Activated CD4-positive, alpha-beta memory T cell treated with anti-CD3 and anti-CD28 coated beads, Interleukin-2, amount 10 ng/mL, durations not matched to agents 7 days and 5 days (primary cell): ENCODE results near the gene SIN3A. TPM values are rescaled to one million over a fixed set of nuclear protein-coding genes. Genes with fewer than 3 reads are reported as not detected.

Source experiments
- CTCF ChIA-PET: fragments of 350-600 bp; sonication (Branson Sonifier 250); formaldehyde crosslinking; loops from one replicate; lab custom pipeline; 2021; ENCODE audit warnings: antibody characterized with exemption, inconsistent platforms; lab: Charles Lee
- POLR2A ChIA-PET: fragments of 350-600 bp; sonication (Branson Sonifier 250); formaldehyde crosslinking; loops from one replicate; lab custom pipeline; 2021; ENCODE audit warnings: antibody characterized with exemption; lab: Charles Lee
- DNase-seq: peaks from one replicate; pipeline ENCODE4 v3.0.0-alpha.2; 2020
- H3K27ac Mint-ChIP-seq: one replicate; pipeline ENCODE4 v1.8.0; 2021; ENCODE audit warnings: mild to moderate bottlenecking, mixed read lengths
- H3K27me3 Mint-ChIP-seq: one replicate; pipeline ENCODE4 v1.8.0; 2021; ENCODE audit warnings: mixed read lengths
- H3K36me3 Mint-ChIP-seq: one replicate; pipeline ENCODE4 v1.8.0; 2021; ENCODE audit warnings: low read depth, mixed read lengths
- H3K4me1 Mint-ChIP-seq: one replicate; pipeline ENCODE4 v1.8.0; 2021; ENCODE audit warnings: mixed read lengths
- H3K4me3 Mint-ChIP-seq: one replicate; pipeline ENCODE4 v1.8.0; 2021; ENCODE audit warnings: mild to moderate bottlenecking, mixed read lengths
- H3K9me3 Mint-ChIP-seq: one replicate; pipeline ENCODE4 v1.8.0; 2021; ENCODE audit warnings: mixed read lengths
- total RNA-seq, 2 experiments: library from RNA; stranded (reverse); gene quantifications; one replicate each; pipeline ENCODE4 v1.2.3, GENCODE V29; 2021

SIN3A gene
- total RNA-seq, 2 experiments from 2014 or later = 95.8 to 96.1 TPM

DNA sequence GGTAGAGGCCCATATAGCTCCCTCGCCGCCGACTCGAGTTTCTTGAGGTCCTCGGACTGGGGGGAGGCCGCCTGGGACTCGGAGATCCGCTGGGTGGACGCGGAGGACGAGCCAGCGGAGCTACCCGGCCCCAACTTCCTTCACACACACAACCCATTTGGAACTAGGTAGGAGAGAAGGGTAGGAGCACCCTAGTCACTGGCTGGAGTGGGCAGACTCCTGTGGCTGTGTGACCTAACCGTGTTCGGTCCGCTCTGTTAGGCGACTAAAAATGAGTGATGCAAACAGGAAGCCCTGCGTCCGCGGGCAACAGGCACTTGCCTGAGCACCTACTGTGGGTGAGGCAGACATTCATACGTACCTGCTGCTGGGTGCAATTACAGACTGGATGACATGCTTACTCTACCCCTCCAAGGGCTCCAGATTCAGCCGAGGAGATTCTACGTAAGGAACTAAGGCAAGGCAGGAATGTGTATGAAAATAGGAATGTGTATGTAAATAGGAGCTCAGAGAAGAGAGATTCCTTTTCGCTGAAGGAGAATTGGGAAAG is 4.6 kb upstream of the SIN3A start:
- Mint-ChIP-seq H3K36me3 (no peaks in the 10 kb centered on the region), H3K9me3 (no peaks in the 10 kb centered on the region), H3K4me1 (peaks cover 12% of the 10 kb centered on the region), H3K27me3 (no peaks in the 10 kb centered on the region), H3K27ac (peak overlapping the region; percentile 92), H3K4me3 (peak overlapping the region; percentile 92)
- peak; percentile 78 for DNase-seq
- ChIA-PET POLR2A (interaction anchor here (0.6 to 7.8 kb wide), 26 partner anchors 9 to 841 kb away, joined by 3 to 188 read pairs (median 4); partner anchors contain the start of genes IMP3, MAN2C1, PTPN9 and SNUPN), CTCF (interaction anchor here (0.7 to 7.1 kb wide), 8 partner anchors 53 to 191 kb away, joined by 3 to 109 read pairs (median 7); partner anchors contain the start of genes IMP3, MAN2C1, PTPN9 and SNUPN)

DNA sequence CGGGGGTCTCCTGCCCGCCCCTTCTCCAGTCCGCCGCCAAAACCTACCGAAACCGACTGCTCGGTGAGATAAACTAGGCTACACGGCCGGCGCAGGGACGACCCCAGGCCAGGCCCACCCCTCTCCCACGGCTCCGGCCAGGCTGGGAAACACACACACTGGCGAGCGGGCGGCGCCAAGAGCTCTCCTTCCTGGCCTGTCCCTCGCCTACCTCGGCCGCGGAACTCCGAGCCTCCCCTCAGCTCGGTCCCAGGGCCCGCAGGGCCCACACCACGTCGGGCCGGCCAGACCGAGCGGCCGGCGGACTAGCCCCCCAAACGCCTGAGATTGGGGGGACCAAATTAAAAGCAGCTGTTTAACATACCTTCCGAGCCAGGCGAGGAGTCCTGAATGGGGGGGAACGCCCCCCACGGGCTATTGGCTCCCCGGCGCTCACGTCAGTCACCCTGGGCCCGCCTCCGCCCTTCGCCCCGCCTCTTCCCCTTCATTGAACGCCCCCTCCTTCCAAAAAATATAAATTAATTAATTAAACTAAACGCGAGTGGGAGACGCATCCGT is 4.0 kb upstream of the SIN3A start:
- H3K9me3 Mint-ChIP-seq = no peaks in the 10 kb centered on the region
- H3K4me3 Mint-ChIP-seq = peak overlapping the region; percentile 92
- peak overlapping the region; percentile 92 for H3K27ac Mint-ChIP-seq
- ChIA-PET CTCF (interaction anchor here (0.7 to 7.1 kb wide), 7 partner anchors 53 to 192 kb away, joined by 3 to 109 read pairs (median 8); partner anchors contain the start of genes IMP3, MAN2C1, PTPN9 and SNUPN), POLR2A (interaction anchor here (0.6 to 7.8 kb wide), 28 partner anchors 10 to 841 kb away, joined by 3 to 188 read pairs (median 4); partner anchors contain the start of genes IMP3, MAN2C1, PPCDC and PTPN9)
- H3K4me1 Mint-ChIP-seq = peaks cover 13% of the 10 kb centered on the region
- peak; percentile 90 for DNase-seq
- H3K27me3 Mint-ChIP-seq = no peaks in the 10 kb centered on the region
- H3K36me3 Mint-ChIP-seq = no peaks in the 10 kb centered on the region

DNA sequence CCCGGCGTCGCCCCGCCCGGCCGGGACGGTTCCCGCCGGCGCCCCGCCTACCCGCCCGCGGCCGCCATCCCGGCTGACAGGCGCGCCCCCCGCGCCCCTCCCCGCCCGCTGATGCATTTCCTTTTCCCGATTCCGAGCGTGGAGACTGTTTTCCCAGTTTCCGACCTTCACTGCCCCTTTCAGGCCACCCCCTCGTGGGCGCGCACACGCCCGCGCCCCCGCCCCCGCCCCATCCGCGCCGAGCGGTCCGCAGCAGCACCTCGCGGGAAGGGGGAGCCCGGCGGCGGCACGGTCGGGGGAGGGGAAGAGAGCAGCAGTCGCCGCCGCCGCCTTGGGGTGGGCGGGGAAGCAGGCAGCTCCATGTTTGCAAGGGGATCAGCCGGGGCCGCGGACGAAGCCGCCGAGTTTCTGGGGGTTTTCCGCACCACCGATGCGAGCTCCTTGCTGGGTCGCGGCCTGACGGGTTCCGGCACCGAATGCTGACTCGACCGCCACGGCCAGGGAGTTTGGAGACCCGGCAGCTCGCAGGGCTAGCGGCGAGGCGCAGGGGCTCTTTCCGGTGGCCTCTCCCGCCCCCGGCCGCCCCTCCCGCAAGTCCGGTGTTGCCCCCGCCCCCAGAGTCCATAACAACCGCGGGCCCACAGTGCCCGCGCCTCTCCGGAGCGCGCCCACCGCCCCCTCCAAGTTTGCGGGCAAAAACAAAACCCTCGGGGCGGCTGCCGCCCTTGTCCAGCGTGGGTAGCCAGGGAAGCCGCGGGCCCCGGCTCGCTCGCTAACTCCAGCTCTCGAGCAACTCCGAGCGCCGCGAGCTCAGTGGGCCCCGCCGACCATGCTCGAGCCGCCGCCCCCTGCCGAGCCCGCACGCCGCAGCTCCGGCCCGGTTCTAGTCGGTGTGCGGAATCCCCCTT is 3.2 kb upstream of the SIN3A start:
- DNase-seq = peak; percentile 82
- CTCF ChIA-PET = interaction anchor here (0.8 to 7.1 kb wide), 10 partner anchors 9 to 193 kb away, joined by 3 to 109 read pairs (median 7); partner anchors contain the start of genes IMP3, MAN2C1, PTPN9 and SNUPN
- H3K27ac Mint-ChIP-seq = peak overlapping the region; percentile 92
- no peaks in the 10 kb centered on the region for H3K9me3 Mint-ChIP-seq
- no peaks in the 10 kb centered on the region for H3K27me3 Mint-ChIP-seq
- H3K36me3 Mint-ChIP-seq = no peaks in the 10 kb centered on the region
- peak overlapping the region; percentile 92 for H3K4me3 Mint-ChIP-seq
- POLR2A ChIA-PET = interaction anchor here (0.6 to 7.8 kb wide), 40 partner anchors 10 to 674 kb away, joined by 3 to 188 read pairs (median 4); partner anchors contain the start of genes IMP3, MAN2C1, PPCDC and PTPN9
- peaks cover 21% of the 10 kb centered on the region for H3K4me1 Mint-ChIP-seq

DNA sequence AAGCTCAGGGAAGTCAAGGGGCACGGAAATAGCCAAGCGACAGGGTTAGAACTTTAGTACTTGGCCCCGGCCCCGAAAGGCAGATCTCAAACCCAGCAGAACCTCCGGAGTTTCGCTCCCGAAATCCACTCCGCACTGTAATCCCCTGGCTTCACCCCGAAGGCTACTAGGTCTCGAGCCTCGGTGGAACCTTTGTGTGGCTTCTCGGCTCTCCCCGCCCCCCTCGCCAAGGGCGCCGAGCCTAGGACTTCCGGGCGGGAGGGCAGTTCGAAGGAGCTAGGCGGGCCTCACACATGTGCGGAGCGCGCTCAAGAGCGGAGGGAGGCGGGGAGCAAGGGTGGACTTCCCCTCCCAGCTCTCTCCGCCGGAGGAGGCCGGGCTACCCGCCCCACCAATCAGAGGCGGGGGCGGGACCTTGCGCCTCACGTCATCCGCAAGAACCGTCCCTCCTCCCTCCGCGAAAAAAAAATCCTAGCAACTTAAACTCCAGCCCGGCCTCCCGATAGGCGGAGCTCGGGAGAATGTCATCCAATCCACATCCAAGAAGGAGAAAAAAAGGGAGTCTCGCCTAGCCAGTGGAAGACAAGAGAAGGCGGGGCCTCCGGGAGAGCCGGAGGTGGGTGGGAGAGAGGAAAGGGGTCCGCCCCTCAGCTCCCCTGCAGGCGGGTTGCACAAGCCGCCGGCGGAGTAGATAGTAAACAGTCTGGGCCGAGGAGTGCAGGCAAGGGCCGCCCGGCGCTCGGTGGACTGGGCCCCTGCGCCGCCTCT is 2.4 kb upstream of the SIN3A start:
- ChIA-PET CTCF (interaction anchor here (0.5 to 7.1 kb wide), 11 partner anchors 10 to 666 kb away, joined by 3 to 109 read pairs (median 4); partner anchors contain the start of genes IMP3, MAN2C1, PTPN9 and SNUPN), POLR2A (interaction anchor here (0.6 to 7.8 kb wide), 33 partner anchors 9 to 1534 kb away, joined by 3 to 188 read pairs (median 5); partner anchors contain the start of genes CLK3, IMP3, MAN2C1 and NEIL1)
- H3K36me3 Mint-ChIP-seq = no peaks in the 10 kb centered on the region
- H3K4me3 Mint-ChIP-seq = peak overlapping the region; percentile 92
- H3K27ac Mint-ChIP-seq = peak overlapping the region; percentile 99
- DNase-seq = peak; percentile 98
- no peaks in the 10 kb centered on the region for H3K27me3 Mint-ChIP-seq
- peaks cover 27% of the 10 kb centered on the region for H3K4me1 Mint-ChIP-seq
- H3K9me3 Mint-ChIP-seq = no peaks in the 10 kb centered on the region

DNA sequence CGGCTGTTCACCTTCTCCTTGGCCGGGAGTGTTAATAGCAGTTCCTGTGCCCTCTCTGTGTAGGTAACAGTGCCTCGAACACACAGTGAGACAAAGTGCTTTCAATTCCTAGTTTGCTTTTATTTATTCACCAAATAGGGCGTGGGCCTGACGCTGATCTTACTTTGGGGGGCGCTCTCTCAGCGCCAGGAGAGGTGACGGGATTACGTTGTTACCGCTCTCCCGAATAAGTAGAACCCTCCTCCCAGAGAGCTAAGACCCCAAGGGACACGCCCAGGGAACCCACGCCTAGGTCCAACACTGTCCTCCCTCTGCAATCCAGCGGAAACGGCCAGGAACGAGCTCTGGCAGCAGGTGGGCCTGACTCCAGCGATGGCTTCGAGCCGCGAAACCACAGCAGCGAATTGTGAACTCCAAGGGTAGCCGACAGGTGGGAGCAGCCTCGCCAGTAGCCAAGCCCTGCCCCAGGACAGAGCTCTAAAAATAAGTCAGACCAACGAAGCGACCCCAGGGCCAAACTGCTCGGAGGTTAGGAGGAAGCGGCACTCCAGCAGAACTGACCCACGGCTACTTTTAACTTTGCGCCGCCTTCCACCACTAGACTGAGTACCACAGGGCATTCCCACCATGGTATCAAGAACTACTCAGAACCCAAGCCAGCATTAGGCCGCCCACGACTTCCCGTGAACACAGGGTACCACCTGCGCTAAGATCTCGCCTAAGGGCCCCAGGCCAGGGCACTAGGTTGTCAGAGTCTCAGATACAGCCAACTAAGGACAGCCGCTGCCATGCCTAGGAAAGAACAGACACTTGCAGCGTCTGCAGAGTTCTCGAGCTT is 1.6 kb upstream of the SIN3A start:
- Mint-ChIP-seq H3K27me3 (no peaks in the 10 kb centered on the region), H3K4me3 (peak overlapping the region; percentile 92), H3K36me3 (no peaks in the 10 kb centered on the region), H3K9me3 (no peaks in the 10 kb centered on the region), H3K4me1 (peaks cover 34% of the 10 kb centered on the region), H3K27ac (peak overlapping the region; percentile 99)
- ChIA-PET POLR2A (interaction anchor here (0.9 to 7.8 kb wide), 26 partner anchors 9 to 1533 kb away, joined by 3 to 188 read pairs (median 8); partner anchors contain the start of genes CLK3, IMP3, MAN2C1 and NEIL1), CTCF (interaction anchor here (0.5 to 7.1 kb wide), 9 partner anchors 11 to 665 kb away, joined by 3 to 109 read pairs (median 5); partner anchors contain the start of genes IMP3, MAN2C1, PTPN9 and SNUPN)
- peak; percentile 57 for DNase-seq

DNA sequence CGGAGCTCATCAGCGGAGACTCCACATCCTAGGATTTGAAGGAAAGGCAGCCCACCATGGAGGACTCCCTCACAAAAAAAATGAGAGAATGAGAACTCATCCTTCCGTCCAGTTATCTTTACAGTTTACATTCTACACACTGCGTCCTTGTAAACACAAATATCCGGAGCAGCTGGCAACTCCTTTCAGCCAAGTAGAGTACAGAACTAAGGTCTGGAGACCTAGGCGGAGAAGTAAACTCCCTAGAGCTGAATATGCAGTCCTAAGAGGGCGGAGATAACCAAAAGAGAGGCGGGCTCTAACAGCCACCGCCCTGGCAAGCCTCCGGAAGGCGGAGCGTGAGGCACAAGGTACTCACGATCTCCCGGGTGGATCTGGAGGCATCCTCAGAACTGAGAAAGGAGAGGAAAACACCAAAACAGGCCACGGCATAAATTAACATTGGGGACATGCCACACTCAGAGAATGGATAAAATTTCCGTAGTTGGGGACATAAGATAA is 924 bp upstream of the SIN3A start:
- Mint-ChIP-seq H3K27ac (peak overlapping the region; percentile 99), H3K4me1 (peaks cover 38% of the 10 kb centered on the region), H3K9me3 (no peaks in the 10 kb centered on the region), H3K36me3 (peaks cover 6% of the 10 kb centered on the region), H3K27me3 (no peaks in the 10 kb centered on the region), H3K4me3 (peak overlapping the region; percentile 92)
- CTCF ChIA-PET = interaction anchor here (0.6 to 7.1 kb wide), 10 partner anchors 10 to 674 kb away, joined by 3 to 109 read pairs (median 4); partner anchors contain the start of genes CSK, IMP3, MAN2C1 and PTPN9
- DNase-seq = peak; percentile 87
- POLR2A ChIA-PET = interaction anchor here (0.7 to 7.8 kb wide), 27 partner anchors 8 to 1542 kb away, joined by 3 to 188 read pairs (median 6); partner anchors contain the start of genes CLK3, CSK, IMP3 and MAN2C1

DNA sequence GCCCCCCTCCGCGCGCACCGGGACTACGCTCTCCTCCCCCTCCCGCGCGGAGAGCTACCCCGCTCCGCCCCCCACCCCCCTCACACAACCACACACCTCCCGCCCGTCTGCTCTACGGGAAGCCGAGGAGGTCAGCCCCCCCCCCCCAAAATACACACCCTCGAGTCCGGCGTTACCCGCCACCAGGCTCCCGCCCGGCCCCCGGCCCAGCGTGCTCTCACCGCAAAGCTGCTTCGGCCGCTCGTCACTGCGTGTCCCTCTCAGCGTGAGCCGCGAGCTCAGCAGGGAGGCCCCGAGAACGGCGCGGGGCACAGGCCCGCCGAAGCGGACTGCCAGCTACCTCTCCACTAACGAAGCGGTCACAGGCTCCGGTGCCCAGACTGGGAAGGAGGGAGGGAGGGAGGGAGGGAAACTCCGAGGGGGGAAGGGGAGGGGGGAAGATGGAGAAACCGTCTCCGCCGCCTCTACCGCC is 252 bp downstream of the SIN3A start:
- H3K9me3 Mint-ChIP-seq = no peaks in the 10 kb centered on the region
- peaks cover 12% of the 10 kb centered on the region for H3K36me3 Mint-ChIP-seq
- H3K4me3 Mint-ChIP-seq = peak overlapping the region; percentile 92
- peaks cover 45% of the 10 kb centered on the region for H3K4me1 Mint-ChIP-seq
- ChIA-PET POLR2A (interaction anchor here (0.6 to 7.8 kb wide), 25 partner anchors 9 to 1543 kb away, joined by 3 to 188 read pairs (median 6); partner anchors contain the start of genes C15orf39, CSK, IMP3 and MAN2C1), CTCF (interaction anchor here (0.6 to 7.1 kb wide), 9 partner anchors 26 to 834 kb away, joined by 3 to 109 read pairs (median 4); partner anchors contain the start of genes CSK, IMP3, MAN2C1 and PTPN9)
- H3K27ac Mint-ChIP-seq = peak overlapping the region; percentile 99
- no peak for DNase-seq
- no peaks in the 10 kb centered on the region for H3K27me3 Mint-ChIP-seq

DNA sequence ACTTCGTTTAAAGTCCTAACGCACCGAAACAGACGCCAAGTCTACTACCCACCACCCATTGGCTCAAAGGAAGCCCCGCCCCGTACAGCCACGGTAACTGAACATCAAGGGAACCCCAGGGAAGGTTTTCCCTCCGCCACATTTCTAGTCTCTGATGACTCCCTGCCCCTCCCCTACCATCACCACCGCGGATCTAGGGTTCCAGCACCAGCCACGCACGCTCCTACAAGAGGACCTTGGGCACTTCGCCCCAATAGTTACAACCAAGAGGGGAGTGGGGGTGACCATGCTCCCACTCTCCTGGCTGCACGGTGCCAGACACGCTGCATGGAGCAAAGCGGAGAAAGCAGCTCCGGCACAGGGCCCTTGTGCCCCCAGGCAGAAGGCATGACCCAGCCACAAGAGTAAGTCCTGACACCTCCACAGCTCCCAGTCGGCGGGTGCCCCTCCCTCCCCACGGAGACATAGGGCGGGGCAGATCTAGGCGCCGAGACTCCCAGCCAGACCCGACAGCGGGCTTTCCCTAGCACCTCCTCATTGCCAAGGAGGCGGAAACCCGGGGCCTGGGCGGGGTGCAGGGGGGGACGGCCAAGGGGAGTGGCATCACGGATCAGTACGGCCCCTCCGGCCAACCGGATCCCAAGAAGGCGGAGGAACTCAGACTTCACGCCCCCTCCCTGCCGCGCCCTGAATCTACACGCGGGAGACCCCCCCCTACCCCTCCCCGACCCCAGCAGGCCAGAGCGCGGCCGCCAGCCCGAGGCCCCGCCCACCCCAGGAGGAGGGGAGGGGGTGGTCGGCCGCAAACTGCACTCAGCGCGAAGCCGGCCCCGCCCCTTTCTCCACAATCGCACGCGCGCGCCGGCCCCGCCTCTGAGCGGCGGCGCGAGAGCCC is 936 bp downstream of the SIN3A start:
- Mint-ChIP-seq H3K36me3 (peaks cover 18% of the 10 kb centered on the region), H3K9me3 (no peaks in the 10 kb centered on the region), H3K4me3 (peak overlapping the region; percentile 92), H3K27me3 (no peaks in the 10 kb centered on the region), H3K4me1 (peaks cover 49% of the 10 kb centered on the region), H3K27ac (peak overlapping the region; percentile 99)
- DNase-seq = peak; percentile 98
- CTCF ChIA-PET = interaction anchor here (0.5 to 7.1 kb wide), 7 partner anchors 44 to 674 kb away, joined by 3 to 109 read pairs (median 4); partner anchors contain the start of genes IMP3, MAN2C1, PTPN9 and SNX33
- POLR2A ChIA-PET = interaction anchor here (1.0 to 7.8 kb wide), 18 partner anchors 9 to 580 kb away, joined by 3 to 188 read pairs (median 8); partner anchors contain the start of genes C15orf39, IMP3, MAN2C1 and PPCDC

DNA sequence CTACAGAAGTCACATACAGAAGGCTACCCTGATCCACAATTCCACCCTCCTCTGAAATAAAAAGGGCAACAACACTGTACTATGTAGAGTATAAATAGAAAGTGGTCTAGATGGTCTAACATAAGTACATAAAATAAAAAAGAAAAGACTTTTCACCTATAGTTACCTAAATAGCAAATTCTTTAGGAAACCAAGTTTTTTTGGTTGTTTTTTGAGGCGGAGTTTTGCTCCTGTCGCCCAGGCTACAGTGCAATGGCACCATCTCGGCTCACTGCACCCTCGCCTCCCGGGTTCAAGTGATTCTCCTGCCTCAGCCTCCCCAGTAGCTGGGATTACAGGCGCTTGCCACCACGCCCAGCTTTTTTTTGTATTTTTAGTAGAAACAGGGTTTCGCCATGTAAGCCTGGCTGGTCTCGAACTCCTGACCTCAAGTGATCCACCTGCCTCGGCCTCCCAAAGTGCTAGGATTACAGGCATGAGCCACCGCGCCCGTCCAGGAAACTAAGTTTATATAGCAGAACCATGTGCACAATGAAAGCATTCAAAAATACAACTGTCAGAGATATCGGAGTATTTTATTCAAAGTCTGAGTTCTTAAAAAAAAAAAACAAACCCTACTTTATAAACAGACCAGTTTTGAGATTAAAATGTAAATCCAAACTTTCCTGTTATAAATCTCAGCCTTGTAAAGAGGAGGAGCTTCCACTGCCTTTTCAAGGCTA is 1.7 kb downstream of the SIN3A start:
- ChIA-PET POLR2A (interaction anchor here (1.1 to 7.8 kb wide), 8 partner anchors 14 to 248 kb away, joined by 3 to 188 read pairs (median 56); partner anchors contain the start of genes C15orf39, IMP3, MAN2C1 and PTPN9), CTCF (interaction anchor here (0.5 to 7.1 kb wide), 4 partner anchors 82 to 673 kb away, joined by 3 to 109 read pairs (median 3); partner anchors contain the start of genes IMP3, MAN2C1 and PTPN9)
- Mint-ChIP-seq H3K27me3 (no peaks in the 10 kb centered on the region), H3K4me1 (peaks cover 49% of the 10 kb centered on the region), H3K36me3 (peaks cover 18% of the 10 kb centered on the region), H3K9me3 (no peaks in the 10 kb centered on the region), H3K4me3 (peak overlapping the region; percentile 92), H3K27ac (peak overlapping the region; percentile 88)
- no peak for DNase-seq
